Hepatocyte (in vitro differentiated cells): Measurements from ENCODE around the gene PIP4P1. TPM values are rescaled to one million over a fixed set of nuclear protein-coding genes. Genes with fewer than 3 reads are reported as not detected.

Source experiments
- DNase-seq: peaks from one replicate; pipeline ENCODE4 v3.0.0-alpha.2; 2016; ENCODE audit warnings: low spot score
- H2AFZ ChIP-seq: fragments of 200-600 bp; sonication (generic); 2 replicates; pipeline ENCODE4 v1.6.0; 2016; ENCODE audit warnings: antibody characterized with exemption, mild to moderate bottlenecking
- H3K27ac ChIP-seq: fragments of 200-600 bp; sonication (generic); 2 replicates; pipeline ENCODE4 v1.5.1; 2016; ENCODE audit warnings: mild to moderate bottlenecking
- H3K27me3 ChIP-seq: fragments of 200-600 bp; sonication (generic); 2 replicates; pipeline ENCODE4 v1.6.1; 2016
- H3K36me3 ChIP-seq: fragments of 200-600 bp; sonication (generic); replicated peaks from 2 replicates; pipeline ENCODE4 v1.5.1; 2016; ENCODE audit warnings: low read depth; ENCODE audit not compliant: insufficient read depth
- H3K4me1 ChIP-seq: fragments of 200-600 bp; sonication (generic); 2 replicates; pipeline ENCODE4 v1.5.1; 2016; ENCODE audit warnings: mild to moderate bottlenecking, moderate library complexity; ENCODE audit not compliant: insufficient read depth
- H3K4me2 ChIP-seq: fragments of 200-600 bp; sonication (generic); 2 replicates; pipeline ENCODE4 v1.6.0; 2016
- H3K4me3 ChIP-seq: fragments of 200-600 bp; sonication (generic); 2 replicates; pipeline ENCODE4 v1.5.1; 2016; ENCODE audit warnings: mild to moderate bottlenecking
- H3K79me2 ChIP-seq: fragments of 200-600 bp; sonication (generic); 2 replicates; pipeline ENCODE4 v1.6.0; 2017; ENCODE audit warnings: mild to moderate bottlenecking
- H3K9me2 ChIP-seq: fragments of 200-600 bp; sonication (generic); replicated peaks from 2 replicates; pipeline ENCODE4 v1.6.0; 2017; ENCODE audit warnings: mild to moderate bottlenecking; ENCODE audit not compliant: insufficient read depth
- H3K9me3 ChIP-seq: fragments of 200-600 bp; sonication (generic); 2 replicates; pipeline ENCODE4 v1.5.1; 2016; ENCODE audit warnings: low read depth, mild to moderate bottlenecking
- H4K20me1 ChIP-seq: fragments of 200-600 bp; sonication (generic); 2 replicates; pipeline ENCODE4 v1.6.0; 2016; ENCODE audit warnings: mild to moderate bottlenecking; ENCODE audit not compliant: insufficient read depth, poor library complexity, severe bottlenecking
- CTCF ChIP-seq: fragments of 200-600 bp; sonication (generic); IDR thresholded peaks from 2 replicates; pipeline ENCODE4 v1.5.1; 2016; ENCODE audit warnings: antibody characterized with exemption, mild to moderate bottlenecking; ENCODE audit not compliant: poor library complexity
- EZH2 ChIP-seq: fragments of 200-600 bp; sonication (generic); IDR thresholded peaks from 2 replicates; pipeline ENCODE4 v1.6.1; 2016; ENCODE audit warnings: antibody characterized with exemption, mild to moderate bottlenecking, borderline replicate concordance
- EZH2phosphoT487 ChIP-seq: fragments of 200-600 bp; sonication (generic); IDR thresholded peaks from one replicate; pipeline ENCODE4 v1.6.1; 2018; ENCODE audit warnings: antibody characterized with exemption, mild to moderate bottlenecking, low read depth, moderate library complexity; ENCODE audit not compliant: unreplicated experiment, severe bottlenecking
- WGBS: methylation state at CpG from one replicate; pipeline ENCODE4 v1.1.6; 2016; ENCODE audit warnings: low lambda C conversion rate; ENCODE audit errors: missing lambda C conversion rate; 5-methylcytosine and 5-hydroxymethylcytosine counted together
- polyA plus RNA-seq: library from polyadenylated mRNA; unstranded; fragments of >200 nt; fragmentation: Nextera tagmentation; extraction: Ambion mirVana; gene quantifications from 2 replicates; pipeline ENCODE4 v1.2.1, GENCODE V29; 2016
- total RNA-seq: library from RNA; depleted of rRNA; stranded (reverse); fragments of >200 nt; gene quantifications from 2 replicates; pipeline ENCODE4 v1.2.3, GENCODE V29; 2014

The PIP4P1 gene
- total and polyA plus RNA-seq, 2 experiments from 2014 or later = 40.1 to 85.0 TPM

- no peak for TF ChIP-seq EZH2phosphoT487
- Histone ChIP-seq H2AFZ (no peak within 1 kb of the TSS), H3K79me2 (no peaks in the 10 kb centered on the region), H3K4me1 (no peaks in the 10 kb centered on the region), H4K20me1 (no peaks in the 10 kb centered on the region), H3K27ac (no peak within 1 kb of the TSS), H3K4me3 (no peak within 1 kb of the TSS), H3K36me3 (no peaks in the 10 kb centered on the region), H3K9me2 (no peaks in the 10 kb centered on the region), H3K27me3 (no peaks in the 10 kb centered on the region), H3K4me2 (no peak within 1 kb of the TSS), H3K9me3 (no peaks in the 10 kb centered on the region)
- no peak for DNase-seq
- WGBS = 95% methylated on average over 17 of the region's 17 CpGs
These were observed 25.5 kb downstream of the PIP4P1 start, which contains the start of gene KLHL33 for GRCh38 chr14:20435582-20436362. Gene KLHL33 (minus strand): TSS chr14:20436166. CDS start chr14:20435811, 355 bp downstream.

GRCh38 chr14:20434701-20435581 lies 26.3 kb downstream of the PIP4P1 start:
- DNase-seq = no peak
- no peaks in the 10 kb centered on the region for H3K4me1 ChIP-seq
- H2AFZ ChIP-seq = no peak overlapping the region
- no peak overlapping the region for H3K27ac ChIP-seq
- H3K9me3 ChIP-seq = no peaks in the 10 kb centered on the region
- H3K79me2 ChIP-seq = no peaks in the 10 kb centered on the region
- H3K27me3 ChIP-seq = no peaks in the 10 kb centered on the region
- WGBS = 82% methylated on average over 38 of the region's 44 CpGs
- H3K9me2 ChIP-seq = no peaks in the 10 kb centered on the region
- no peak overlapping the region for H3K4me2 ChIP-seq
- no peak overlapping the region for H3K4me3 ChIP-seq
- no peaks in the 10 kb centered on the region for H4K20me1 ChIP-seq
- TF ChIP-seq CTCF (no peak), EZH2phosphoT487 (no peak), EZH2 (no peak)
- no peaks in the 10 kb centered on the region for H3K36me3 ChIP-seq

GRCh38 chr14:20429801-20430669 lies 31.2 kb downstream of the PIP4P1 start:
- Histone ChIP-seq H3K4me2 (no peak overlapping the region), H3K4me3 (no peak overlapping the region), H3K79me2 (no peaks in the 10 kb centered on the region), H3K9me3 (no peaks in the 10 kb centered on the region), H3K4me1 (peaks cover 5% of the 10 kb centered on the region), H3K36me3 (no peaks in the 10 kb centered on the region), H4K20me1 (no peaks in the 10 kb centered on the region), H2AFZ (no peak overlapping the region), H3K27me3 (no peaks in the 10 kb centered on the region), H3K27ac (no peak overlapping the region), H3K9me2 (no peaks in the 10 kb centered on the region)
- no peak for DNase-seq
- TF ChIP-seq EZH2 = no peak
- no peak for TF ChIP-seq CTCF
- no peak for TF ChIP-seq EZH2phosphoT487
- WGBS = 94% methylated on average over 30 of the region's 30 CpGs
